Pons (tissue), 1 donor: ENCODE results near the gene CLCA1.
"Not testable (repeated sequence)": the region's sequence is repeated elsewhere in the genome, so short reads cannot be mapped to it uniquely, and the experiment has no call there.

ENCODE experiments used
- DNase-seq: peaks from one replicate; pipeline ENCODE4 v3.0.0-alpha.2; 2016; ENCODE audit warnings: low spot score

CLCA1 gene

DNA sequence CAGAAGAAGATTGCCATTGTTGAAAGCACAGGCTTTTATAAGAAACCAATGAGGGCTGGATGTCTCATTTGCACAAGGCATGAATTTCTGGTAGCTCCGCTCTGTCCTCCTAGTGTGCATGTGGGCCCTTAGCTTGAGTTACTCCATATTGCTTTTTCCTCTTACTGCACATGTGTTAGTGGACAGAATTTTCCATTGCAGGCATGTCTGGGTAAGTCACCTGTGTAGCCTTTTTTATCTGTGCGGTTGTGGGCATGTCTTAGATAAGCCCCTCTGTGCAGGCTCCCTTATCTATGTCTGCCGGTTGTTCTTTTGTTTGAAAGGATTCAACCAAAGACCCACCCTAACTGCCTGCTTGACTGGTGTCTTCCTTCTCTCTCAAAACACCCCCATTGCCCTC is 7.2 kb upstream of the CLCA1 start:
- DNase-seq, result no peak

DNA sequence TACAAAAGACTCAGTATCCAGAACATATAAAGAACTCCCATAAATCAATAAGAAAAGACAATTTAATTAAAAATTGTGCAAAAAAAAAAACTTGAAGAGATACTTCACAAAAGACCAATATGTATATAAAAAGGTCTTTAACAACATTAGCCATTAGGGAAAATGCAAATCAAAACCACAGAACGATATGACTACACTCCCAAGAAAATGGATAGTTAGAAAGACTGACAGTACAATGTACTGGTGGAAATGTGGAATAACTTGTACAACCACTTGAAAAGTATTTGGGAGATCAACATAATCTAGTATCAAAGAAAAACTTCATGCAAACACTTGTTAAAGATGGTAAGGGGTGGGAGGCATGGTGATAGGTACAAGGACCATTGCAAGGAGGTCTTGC is 3.9 kb upstream of the CLCA1 start:
- DNase-seq, result no peak

DNA sequence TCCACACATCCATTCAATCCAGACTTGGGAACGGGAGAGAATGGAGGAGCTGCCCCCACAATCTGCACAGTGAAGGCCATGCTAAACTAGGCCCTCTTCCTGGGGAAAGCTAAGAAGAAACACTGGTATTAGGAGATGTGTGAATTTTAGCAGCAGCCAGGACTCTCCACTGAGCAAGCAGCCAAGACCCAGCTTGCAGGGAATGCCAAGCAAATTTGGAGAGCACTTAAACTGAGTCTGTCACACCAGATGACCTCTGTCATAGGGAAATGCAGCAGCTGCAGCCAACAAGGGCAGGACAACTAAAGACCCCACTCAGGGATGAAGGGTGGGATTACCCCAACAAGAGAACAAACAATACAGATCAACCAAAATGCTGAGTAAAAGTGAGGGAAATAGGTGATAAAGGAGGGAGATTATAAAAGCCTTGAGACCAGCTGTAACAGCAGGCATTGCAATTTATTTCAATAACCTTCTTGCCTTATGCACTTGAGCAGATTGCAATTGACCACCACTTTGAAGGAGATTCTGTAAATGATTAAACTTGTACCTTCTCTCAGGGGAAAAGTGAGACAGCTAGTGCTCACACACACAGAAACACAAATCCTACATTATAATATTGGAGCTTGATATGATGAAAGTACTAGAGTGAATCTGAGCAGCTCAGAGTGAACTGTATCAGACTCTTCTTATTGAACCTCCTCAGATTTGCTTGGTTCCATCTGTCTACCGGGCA is 2.5 kb upstream of the CLCA1 start:
- DNase-seq, result no peak

- DNase-seq, result no peak
Measured at GRCh38 chr1:86466986-86467385, 1.7 kb upstream of the CLCA1 start.

- peak; percentile 51 for DNase-seq
Measured at GRCh38 chr1:86470859-86471258, 2.1 kb downstream of the CLCA1 start.

DNA sequence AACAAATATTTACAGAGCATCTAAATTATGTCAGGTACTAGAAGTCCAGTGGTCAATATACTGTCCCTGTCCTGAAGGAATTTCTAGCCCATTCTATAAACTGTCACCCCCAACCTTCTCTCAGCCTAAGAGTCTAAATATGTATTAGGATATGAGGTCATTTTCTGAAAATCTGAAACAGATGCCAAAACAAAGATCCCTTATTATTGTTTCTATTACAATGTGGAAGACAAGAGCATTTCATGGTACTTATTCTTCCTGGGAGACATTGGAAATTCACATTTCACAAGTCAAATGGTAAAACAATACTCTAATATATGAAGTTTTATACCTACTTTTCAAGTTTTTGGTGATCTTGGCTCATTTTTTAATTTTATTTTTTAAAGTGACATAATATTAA is 2.6 kb downstream of the CLCA1 start:
- DNase-seq, result no peak

- no peak for DNase-seq
Measured at GRCh38 chr1:86472152-86472551, 3.4 kb downstream of the CLCA1 start.

GRCh38 chr1:86472767-86473166 is 4.0 kb downstream of the CLCA1 start:
- DNase-seq, result no peak

DNA sequence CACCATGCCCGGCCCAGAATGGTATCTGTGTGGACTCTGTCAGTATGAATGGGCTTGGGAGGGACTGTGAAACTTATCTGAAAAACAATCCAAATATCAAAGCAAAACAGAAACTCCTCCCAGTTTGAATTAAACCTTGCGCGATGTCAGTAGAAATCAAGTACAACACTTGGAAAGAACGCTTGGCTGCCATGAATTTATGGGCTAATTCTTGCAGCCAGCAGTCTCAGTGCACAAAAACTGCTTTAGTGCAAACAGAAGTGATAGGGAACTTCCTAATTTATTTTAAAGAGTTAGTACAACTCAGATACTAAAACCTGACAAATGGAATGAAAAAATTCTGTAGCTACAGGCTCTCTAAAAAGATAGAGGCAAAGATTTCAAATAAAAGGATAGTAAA is 8.5 kb downstream of the CLCA1 start:
- DNase-seq, result no peak

- DNase-seq, result no peak
Measured at GRCh38 chr1:86477682-86478081, 9.0 kb downstream of the CLCA1 start.

- no peak for DNase-seq
Measured at GRCh38 chr1:86478416-86479156, 9.9 kb downstream of the CLCA1 start.

GRCh38 chr1:86481966-86482365 is 13.2 kb downstream of the CLCA1 start:
- DNase-seq, result no peak

- DNase-seq, result no peak
Measured at GRCh38 chr1:86487131-86487810, 18.5 kb downstream of the CLCA1 start.

- DNase-seq, result no peak
Measured at GRCh38 chr1:86487811-86488141, 19.0 kb downstream of the CLCA1 start.

- DNase-seq, result no peak
Measured at GRCh38 chr1:86489242-86489878, 20.6 kb downstream of the CLCA1 start.

DNA sequence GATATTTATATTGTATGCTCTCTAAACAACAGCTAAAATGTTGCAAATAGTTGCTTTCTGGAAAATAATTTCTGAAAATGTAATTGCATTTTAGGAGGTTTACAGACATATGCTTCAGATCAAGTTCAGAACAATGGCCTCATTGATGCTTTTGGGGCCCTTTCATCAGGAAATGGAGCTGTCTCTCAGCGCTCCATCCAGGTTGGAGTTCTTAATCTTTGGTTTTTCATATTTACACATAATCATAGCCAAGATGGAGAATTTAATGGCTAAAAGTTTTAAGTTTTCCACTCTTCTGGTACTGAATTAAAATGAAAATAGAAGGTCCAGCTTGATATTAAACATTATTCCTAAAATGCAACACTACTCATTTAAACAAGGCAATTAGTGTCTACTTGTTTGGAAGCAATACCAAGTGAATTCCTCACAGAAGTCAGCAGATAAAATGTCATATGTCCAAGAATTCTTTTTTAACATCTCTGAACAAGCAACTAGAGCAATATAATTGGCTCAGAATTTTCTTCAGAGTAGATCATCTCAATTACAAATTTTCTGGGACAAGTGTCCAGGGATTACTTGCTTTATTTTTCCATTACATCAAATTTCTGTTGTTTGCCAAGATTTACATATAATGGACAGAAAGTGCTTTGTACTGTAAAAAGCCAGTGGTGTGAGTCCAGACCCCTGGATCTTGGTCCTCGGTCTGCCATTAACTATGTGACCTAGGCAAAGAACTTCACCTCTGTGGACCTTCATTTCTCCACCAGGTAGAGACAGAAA is 22.6 kb downstream of the CLCA1 start:
- no peak for DNase-seq

DNA sequence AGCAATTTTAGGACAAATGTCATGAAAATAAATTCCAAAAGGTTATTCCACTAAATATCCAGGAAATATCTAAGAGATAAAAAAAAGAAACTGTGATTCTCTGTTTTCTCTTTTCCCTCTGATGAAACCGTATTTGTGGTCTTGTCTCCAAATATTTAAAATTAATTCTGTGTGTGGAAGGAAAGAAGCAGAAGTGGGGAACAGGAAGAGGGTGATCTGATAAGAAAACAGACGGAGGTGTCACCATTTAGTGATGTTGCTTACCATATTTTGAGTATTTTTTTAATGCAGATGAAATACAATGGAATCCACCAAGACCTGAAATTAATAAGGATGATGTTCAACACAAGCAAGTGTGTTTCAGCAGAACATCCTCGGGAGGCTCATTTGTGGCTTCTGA is 29.6 kb downstream of the CLCA1 start:
- DNase-seq, result no peak

DNA sequence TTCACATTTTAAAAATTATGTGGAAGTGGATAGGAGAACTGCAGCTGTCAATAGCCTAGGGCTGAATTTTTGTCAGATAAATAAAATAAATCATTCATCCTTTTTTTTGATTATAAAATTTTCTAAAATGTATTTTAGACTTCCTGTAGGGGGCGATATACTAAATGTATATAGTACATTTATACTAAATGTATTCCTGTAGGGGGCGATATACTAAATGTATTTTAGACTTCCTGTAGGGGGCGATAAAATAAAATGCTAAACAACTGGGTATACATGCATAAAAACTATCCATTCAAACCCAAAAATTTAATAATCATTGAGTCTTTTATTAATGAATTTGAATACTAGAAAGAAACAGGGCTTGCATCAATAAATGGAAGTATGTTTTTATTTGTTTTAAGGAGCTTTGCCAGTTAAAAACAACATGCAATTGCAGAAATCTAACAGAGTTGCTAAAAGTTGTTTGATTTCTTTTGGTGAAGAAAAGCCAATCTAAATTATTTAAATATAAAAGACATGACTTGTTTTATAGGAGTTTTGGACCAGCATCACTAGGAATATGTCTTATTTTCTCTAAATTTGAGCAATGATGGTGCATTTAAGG is 31.4 kb downstream of the CLCA1 start:
- no peak for DNase-seq

GRCh38 chr1:86500714-86501113 is 32.0 kb downstream of the CLCA1 start:
- no peak for DNase-seq

DNA sequence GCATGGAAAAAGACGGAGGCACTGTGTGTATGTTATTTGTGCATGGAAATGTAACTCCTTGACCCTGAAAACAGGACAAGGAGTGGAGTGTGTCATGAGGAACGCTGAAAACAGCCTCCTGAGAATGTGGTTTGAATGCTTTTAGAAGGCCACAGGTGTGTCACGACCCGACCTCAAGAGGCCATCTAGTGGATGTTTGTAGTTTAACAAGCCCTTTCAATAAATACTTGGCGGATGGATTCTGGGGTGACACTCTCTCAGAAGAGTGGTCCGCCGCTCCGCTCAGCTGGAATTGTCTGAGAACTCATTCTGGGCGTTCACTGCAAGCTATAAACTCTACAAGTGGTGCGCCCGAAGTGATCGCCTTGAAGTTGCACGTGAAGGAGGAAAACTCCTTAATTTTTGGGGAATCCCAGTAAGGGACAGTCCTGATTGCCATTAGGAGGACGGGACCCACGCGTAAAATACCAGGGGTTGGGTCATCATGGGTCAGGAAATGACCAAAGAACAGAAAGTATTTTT is 33.5 kb downstream of the CLCA1 start:
- not testable (repeated sequence) for DNase-seq

DNA sequence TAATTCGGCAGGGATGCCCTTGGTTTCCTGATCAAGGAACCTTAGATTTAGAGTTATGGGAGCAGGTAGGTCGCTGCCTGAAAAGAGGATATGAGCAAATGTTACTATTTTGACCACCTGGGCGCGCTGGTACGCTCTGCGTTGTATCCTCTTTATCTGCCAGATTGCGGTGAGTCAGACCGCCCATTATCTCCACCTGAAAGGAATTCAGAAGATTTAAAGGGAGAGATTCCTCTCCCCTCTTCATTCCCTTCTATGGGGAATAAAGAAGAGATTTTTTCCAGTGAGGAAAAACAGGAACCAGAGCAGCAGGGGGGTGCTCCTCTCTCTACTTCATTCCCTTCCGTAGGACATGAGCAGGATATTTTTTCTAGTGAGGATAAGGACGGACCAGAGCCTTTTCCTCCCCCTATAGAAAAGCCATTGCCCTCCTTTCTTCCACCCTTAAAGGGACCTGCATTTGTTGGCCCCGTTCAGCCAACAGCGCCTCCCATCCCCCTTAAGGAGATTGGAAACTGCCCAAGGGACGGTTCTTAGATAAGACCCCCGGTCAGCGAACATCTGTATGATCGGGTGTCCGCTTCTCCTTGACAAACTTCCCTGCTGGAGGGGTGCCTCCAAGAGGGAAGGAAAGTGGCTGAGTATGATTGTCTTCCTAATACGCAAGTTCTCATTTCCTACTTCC is 34.1 kb downstream of the CLCA1 start:
- DNase-seq, result no peak
